Measurements from ENCODE around the gene MYOZ3.

MYOZ3 gene

GRCh38 chr5:150661086-150661485 is at the start of gene MYOZ3:
Gene MYOZ3, plus strand, starts transcription at chr5:150661251. Its CDS starts 1,691 bp downstream, at chr5:150662942.
- no peak for DNase-seq

- no peak for DNase-seq
Measured at GRCh38 chr5:150612405-150612804, 48.6 kb upstream of the MYOZ3 start.

- DNase-seq = no peak
Measured at GRCh38 chr5:150612905-150613670, 48.0 kb upstream of the MYOZ3 start.

- no peak for DNase-seq
Measured at GRCh38 chr5:150613991-150614660, 46.9 kb upstream of the MYOZ3 start.

GRCh38 chr5:150614661-150615060 is 46.4 kb upstream of the MYOZ3 start:
- no peak for DNase-seq

- no peak for DNase-seq
Measured at GRCh38 chr5:150615141-150615699, 45.8 kb upstream of the MYOZ3 start.

GRCh38 chr5:150616024-150616470 is 45.0 kb upstream of the MYOZ3 start:
- DNase-seq = peak; percentile 78

- no peak for DNase-seq
Measured at GRCh38 chr5:150616506-150616905, 44.5 kb upstream of the MYOZ3 start.

GRCh38 chr5:150618163-150618562 is 42.9 kb upstream of the MYOZ3 start:
- DNase-seq = no peak

GRCh38 chr5:150618588-150619281 is 42.3 kb upstream of the MYOZ3 start:
- no peak for DNase-seq

- no peak for DNase-seq
Measured at GRCh38 chr5:150619359-150620230, 41.5 kb upstream of the MYOZ3 start.

GRCh38 chr5:150621301-150621700 is 39.8 kb upstream of the MYOZ3 start:
- no peak for DNase-seq

- DNase-seq = no peak
Measured at GRCh38 chr5:150622157-150622556, 38.9 kb upstream of the MYOZ3 start.

GRCh38 chr5:150623152-150623877 is 37.7 kb upstream of the MYOZ3 start:
- DNase-seq = no peak

- DNase-seq = no peak
Measured at GRCh38 chr5:150623878-150624216, 37.2 kb upstream of the MYOZ3 start.

GRCh38 chr5:150624334-150625163 is 36.5 kb upstream of the MYOZ3 start:
- DNase-seq = no peak

GRCh38 chr5:150625164-150625535 is 35.9 kb upstream of the MYOZ3 start:
- DNase-seq = no peak

- no peak for DNase-seq
Measured at GRCh38 chr5:150625831-150626746, 35.0 kb upstream of the MYOZ3 start.

- no peak for DNase-seq
Measured at GRCh38 chr5:150626853-150627276, 34.2 kb upstream of the MYOZ3 start.

Data from hematopoietic multipotent progenitor cell treated with erythropoietin and hydrocortisone succinate and interleukin-3 and kit ligand, for 8 days (in vitro differentiated cells).